Erythroblast (primary cell): ENCODE data around the gene SP9.
A peak's percentile ranks its signal among the peaks of the same experiment; 100 is the strongest.

ENCODE experiments used
- DNase-seq, 2 experiments: peaks; one replicate each; lab custom pipeline; 2025; lab: John Stamatoyannopoulos, UW
- GATA1 ChIP-seq: IDR thresholded peaks from 2 replicates; pipeline ENCODE4 v1.6.1; 2011; ENCODE audit warnings: low read depth, mild to moderate bottlenecking, control low read depth, low read length, moderate library complexity
- POLR2A ChIP-seq: IDR thresholded peaks from 2 replicates; pipeline ENCODE4 v1.6.1; 2011; ENCODE audit warnings: mild to moderate bottlenecking, low read length

SP9 gene

DNA sequence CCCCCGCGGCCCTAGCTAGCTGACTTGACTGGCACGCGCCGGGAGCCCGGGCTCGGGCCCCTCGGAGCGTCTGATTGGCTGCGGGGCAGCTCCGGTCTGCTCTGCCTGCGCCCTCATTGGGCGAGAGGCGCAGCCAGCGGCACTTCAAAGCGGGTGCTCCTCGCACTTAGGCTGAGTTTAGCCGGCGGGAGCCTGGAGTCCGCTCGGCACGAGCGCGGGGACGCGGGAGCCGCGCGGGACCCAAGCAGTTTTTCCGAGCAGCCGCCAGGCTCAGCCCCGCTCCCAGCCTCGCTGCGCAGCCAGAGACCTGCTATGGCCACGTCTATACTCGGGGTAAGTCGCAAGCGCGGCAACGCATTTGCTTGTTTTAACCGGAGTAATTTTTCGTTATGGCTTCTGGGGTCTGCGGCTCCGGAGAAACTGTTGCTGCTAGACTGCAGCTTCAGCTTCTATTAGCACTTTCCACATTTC is at the start of gene SP9:
TSS of gene SP9 (plus strand) at position 174 of the 471 bp plus-strand sequence. CDS start at position 313, 139 bp downstream.
- TF ChIP-seq POLR2A (no peak), GATA1 (no peak)
- DNase-seq: peak; percentile 53 to 62

DNA sequence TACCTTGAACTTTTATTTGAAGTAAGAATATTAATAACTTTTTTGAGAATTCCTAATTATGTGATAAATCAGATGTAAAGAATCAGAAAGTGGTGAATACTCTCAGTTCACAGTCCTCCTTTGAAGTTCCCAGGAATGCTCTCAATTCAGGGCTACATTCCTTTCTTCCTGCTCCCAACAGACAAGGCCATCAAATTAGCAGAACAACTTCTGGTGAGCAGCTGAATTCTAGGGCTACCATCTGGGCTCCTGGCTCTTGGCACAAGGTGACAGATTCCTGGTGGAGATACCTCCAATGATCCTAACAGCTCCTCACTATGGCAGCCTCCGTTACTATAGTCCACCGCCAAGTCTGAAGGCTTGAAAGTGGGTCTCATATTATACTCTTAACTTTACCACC is 48.6 kb upstream of the SP9 start:
- no peak for TF ChIP-seq POLR2A
- TF ChIP-seq GATA1: no peak
- no peak for DNase-seq

DNA sequence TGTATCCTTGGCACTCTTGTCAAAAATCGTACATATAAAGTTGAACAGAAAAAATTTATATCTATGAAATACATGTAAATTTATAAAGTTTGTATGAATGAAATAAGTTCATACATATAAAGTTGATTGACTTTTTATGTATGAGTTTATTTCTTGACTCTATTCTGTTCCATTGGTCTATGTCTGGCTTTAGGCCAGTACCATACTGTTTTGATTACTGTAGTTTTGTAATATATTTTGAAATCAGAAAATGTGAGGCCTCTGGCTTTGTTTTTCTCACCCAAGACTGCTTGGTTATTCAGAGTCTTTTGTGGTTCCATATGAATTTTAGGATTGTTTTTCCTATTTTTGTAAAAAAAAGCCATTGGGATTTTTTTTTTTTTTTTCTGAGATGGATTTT is 41.8 kb upstream of the SP9 start:
- no peak for DNase-seq

DNA sequence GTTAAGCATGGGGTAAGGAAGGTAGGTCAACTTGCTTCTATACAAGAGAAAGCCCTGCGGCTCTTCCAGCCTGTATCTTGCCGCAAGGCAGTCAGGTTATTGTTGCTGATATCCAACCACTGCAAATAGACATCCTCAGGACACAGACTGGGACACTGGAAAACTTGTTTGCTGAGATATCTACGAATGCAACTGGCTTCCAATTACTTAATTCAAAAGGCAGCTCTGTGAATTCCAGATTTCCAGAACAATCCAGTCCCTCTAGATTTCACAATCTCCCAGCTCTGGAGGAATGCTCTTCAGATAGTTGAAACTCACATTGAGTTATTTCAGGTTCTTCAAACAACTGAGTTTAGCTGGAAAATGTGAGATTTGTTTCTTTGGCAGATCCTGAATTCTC is 34.6 kb upstream of the SP9 start:
- no peak for TF ChIP-seq POLR2A
- no peak for TF ChIP-seq GATA1
- no peak for DNase-seq

More for the DNA sequence above, 41.8 kb upstream of the SP9 start:
- TF ChIP-seq GATA1 (no peak), POLR2A (no peak)

DNA sequence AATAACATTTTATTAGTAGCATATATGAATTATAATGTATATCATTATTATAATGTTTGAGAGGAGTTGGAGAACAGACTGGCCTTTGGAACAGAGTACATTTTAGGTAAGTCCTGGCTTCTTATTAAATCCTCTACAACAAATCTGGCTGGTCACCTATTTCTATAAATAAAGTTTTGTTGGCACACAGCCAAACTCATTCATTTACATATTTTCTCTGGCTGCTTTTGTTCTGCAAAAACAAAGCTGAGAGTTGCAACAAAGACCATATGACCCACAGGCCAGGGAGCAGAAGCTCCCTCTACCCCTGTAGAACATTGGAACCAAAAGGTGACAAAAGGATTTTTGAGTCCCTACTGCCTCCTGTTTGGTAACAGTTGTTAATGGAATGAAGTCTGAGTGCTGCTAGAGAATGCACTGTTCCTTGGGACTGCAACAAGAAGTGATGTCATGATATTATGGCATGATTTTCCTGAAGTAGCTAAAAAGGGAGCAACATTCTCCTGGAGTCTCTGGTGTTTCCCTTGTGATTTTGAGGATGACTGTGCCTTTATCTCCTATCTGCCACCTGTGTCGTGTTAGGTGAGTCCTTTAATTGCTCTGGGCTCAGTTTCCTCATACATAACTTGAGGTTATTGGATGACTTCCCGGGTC is 22.0 kb upstream of the SP9 start:
- DNase-seq: no peak

DNA sequence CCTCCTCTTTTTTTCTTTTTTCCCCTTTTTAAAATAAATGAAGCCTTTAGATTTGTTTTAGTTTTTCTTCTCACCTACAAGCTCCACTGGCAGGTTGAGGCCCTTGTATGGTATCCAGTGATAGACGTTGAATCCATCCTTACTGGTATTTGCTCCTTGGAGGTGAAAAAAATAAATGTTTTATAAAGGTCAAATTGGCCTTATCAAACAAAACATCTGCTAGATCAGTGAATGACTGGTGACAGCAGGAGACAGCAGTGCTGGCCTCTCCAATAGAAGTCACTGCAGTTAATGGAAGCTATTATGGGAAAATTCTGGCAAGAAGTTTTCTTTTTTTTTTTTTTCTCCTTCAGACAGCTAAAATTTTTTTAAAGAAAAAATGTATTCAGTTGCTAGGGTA is 12.6 kb upstream of the SP9 start:
- TF ChIP-seq GATA1 (no peak), POLR2A (no peak)
- no peak for DNase-seq

More for the DNA sequence above, 22.0 kb upstream of the SP9 start:
- TF ChIP-seq POLR2A (no peak), GATA1 (no peak)

DNA sequence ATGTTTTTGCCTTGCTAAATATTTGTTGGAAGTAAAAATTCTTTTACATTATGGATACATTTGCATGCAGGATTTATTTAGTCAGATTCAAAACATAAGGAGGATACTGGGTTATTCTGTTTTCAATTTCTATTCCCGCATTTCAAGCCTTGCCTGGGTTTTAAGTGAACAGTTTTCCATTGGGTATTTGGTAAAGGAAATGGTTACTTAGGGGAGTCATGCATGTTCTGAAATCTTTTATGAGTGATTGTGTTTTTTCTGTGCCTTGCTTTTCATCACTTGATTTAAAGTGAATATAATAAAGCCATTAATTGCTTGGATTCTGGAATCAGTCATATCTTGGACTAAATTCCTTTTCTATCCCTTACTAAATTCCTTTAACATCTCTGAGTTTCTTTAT is 12.0 kb upstream of the SP9 start:
- TF ChIP-seq GATA1 (no peak), POLR2A (no peak)
- no peak for DNase-seq

DNA sequence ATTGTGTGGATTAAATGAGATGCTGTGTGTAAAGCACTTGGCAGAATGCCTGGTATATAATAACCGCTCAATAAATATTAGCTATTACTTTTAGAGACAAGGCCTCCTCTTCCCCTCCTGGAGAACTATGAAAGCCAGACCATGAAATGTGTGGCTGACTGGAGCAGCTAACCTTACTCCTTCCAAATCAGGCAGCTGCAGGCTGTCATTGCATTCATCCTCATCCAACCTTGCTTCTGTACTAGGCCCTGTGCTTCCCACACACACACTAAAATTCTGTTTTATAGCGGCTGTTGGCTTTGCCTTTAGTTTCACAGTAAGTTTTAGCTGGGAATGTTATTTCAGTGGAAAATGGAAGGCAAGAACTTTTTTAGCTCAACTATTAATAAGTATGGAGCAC is 10.2 kb upstream of the SP9 start:
- no peak for DNase-seq
- TF ChIP-seq GATA1 (no peak), POLR2A (no peak)

DNA sequence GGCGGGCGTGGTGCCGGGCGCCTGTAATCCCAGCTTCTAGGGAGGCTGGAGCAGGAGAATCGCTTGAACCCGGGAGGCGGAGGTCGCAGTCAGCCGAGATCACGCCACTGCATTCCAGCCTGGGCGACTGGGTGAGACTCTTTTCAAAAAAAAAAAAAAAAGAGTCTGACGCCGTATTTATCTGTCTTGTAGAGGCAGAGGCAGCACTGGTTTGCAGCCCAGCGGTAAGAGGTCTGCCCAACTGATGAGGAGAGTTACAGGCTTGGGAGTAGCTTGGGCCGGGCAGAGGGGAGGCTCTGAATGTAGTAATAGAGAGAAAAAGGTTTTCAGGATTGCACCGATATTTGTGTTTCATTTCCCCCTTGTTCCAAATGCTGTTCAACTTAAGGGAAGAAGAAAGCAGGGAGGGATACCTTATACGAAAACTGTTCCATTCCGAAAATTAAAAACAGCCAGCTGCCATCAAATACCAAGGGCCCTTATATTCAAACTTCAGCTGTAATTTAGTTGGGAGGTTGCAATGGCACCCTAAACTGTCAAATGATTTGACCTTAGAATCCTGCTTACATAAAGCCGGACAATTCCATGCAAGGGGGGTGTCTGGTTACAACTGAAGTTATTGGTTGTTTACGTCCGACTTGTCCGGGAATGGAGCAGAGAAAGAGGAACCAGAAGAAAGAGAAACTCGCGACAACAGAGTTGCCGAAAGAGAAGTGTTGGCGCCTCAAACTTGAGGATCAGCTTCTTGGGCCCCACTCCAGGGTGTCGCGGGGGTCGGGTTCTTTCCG is 9.2 kb upstream of the SP9 start:
- no peak for DNase-seq
- no peak for TF ChIP-seq GATA1

DNA sequence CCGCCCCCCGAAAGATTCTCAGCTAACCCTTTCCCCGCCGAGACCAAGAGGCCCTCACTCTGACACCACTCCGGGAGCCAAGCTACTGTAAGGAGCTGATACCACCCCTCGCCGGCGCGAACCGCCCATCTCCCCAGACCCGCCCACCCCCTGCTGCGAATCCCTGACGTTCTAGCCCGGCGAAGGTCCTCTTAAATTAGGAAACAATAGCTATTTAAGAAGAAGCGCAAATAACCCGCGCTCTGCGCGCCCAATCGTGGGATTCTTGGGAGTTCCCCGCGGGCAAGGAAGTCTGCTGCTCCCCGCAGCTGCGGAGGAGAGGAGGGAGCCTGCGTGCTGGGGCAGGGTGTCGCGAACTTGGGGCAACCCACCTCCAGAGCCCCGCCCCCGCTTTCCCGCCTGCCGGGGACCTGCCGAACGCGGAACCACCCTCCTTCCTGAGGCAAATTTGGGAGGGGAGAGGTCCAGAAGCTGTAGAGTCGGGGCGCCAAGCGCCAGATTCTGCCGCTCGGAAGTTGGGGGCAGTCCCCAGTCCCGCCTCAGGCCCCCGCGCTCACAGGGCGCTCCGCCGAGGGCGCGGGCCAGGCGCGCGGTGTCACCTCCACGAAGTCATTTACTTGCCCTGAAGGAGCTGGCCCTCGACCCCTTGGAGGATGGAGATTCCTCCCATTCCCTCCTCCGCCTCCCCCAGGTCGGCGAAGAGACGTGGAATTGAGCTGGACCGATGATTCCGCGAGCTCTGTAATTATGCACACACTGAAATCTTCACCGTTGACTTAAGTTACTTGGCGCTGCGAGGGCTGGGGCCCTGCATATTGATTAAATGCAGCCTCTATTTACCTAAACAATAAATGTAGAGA is 8.4 kb upstream of the SP9 start:
- peak; percentile 32 to 49 for DNase-seq
- no peak for TF ChIP-seq POLR2A
- no peak for TF ChIP-seq GATA1

DNA sequence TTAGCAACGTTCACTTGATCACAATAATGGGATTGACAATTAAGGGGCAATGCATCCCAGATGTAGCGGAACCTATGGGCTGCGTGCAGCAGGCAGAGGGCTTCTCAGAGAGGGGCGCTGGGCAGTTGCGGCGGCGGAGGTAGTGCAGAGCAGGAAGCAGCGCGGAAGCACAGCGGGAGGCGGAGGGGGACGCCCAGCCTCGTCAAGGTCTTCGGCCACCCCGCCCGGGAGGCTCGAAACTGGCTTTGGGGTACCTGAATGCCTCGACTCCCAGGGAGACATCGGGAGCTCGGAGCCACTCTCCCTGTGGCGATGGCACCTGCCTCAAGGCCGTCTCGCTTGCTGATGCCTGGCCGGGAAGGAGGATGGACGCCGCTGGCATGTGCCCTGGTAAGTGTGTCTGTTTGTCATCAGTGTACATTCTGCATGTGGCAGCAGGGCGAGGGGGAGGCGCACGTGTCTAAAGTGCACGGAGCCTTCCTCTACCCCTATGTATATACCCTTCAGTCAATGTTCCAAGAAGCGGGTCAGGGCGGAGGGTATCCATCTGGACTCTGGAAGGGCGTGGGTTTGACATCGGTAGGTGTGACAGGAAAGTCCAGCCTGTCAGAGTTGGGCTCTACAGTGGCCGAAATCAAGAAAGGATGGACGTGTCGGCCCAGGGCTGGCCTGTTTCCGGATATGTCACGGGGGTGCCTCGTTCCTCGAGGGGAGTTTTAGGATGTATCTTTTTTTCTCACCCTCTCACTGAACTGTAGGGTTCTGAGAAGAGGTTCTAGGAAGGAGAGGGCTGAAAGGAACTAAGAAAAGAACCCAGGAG is 7.5 kb upstream of the SP9 start:
- DNase-seq: peak; percentile 23 to 29
- no peak for TF ChIP-seq GATA1
- no peak for TF ChIP-seq POLR2A

DNA sequence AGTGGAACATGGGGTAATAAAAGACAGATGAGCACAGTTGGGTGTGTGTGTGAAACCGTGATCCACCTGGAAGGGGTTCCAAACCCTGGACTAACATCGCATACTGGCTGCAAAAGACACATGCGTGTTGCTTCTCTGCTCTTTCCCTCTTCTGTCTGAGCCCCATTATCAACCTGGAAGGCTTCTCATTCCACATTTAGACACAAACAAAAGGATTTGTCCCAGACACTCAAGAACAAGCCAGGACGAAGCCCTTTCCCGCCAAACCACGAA is 7.0 kb upstream of the SP9 start:
- no peak for TF ChIP-seq GATA1
- TF ChIP-seq POLR2A: no peak
- DNase-seq: no peak

DNA sequence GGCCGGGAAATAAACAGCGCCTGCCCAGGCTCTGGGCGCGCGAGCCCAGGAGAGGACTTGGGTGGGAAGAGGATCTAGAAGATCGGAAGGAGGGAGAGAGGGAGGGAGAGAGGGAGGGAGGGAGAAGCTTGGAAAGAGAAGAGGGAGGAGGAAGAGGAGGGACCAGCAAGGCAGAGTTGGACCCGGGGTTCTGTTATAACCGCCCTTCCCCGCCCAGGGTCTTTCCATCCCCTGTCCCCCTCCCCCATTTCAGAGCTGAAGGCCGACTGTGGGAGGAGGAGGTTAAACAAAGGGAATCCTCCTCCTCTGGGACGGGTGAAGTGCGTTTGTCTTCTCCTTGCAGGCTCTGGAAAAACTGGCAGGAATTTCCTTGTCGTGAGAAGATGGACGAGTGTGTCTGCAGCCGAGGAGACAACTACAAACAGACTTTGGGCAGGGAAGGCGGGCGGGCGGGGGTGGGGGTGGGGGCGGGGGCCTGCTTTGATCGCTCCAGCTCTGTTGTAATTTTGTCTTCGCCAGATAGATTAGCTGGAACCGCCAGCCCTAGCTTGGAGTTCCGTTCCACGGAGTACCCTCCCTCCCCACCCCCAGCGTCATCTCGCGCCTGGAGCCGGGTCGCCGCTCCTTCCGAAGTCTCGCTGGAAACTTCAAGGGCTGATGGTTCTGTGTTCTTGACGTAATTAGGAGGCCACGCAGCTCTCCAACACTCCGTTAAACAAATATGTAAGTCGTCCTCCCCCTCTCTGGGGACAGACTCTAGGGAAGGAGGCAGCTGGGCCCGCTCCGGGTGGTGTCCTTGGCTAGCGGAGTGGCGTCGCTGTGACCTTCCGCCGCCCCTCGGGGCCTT is 6.4 kb upstream of the SP9 start:
- TF ChIP-seq GATA1 (no peak), POLR2A (no peak)
- no peak for DNase-seq
